ENCODE results near the gene ZNF32.
"Not testable (repeated sequence)": the region's sequence is repeated elsewhere in the genome, so short reads cannot be mapped to it uniquely, and the experiment has no call there.

Gene ZNF32

DNA sequence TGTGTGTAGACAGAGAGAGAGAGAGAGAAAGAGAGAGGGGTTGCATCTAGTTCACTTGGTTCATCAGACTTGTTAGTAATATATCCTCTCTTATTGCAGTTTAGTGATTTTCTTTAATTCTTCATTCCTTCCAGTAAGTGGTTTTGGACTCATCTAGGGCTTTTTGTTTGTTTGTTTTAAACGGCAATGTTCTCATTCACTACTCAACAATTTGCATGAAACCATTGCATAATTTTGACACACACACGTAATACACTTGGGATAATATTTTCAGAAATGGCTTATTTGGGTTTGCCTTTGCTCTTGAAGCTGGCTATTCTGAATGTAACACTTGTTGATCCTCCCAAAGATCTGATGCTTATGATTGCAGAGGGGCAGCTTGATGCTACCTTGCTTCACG lies 16.4 kb upstream of the ZNF32 start:
- no peaks in the 10 kb centered on the region for H3K9me3 ChIP-seq (ENCODE audit: control insufficient read depth in 1 of 2, low read length in 2 of 2)
- H3K27me3 ChIP-seq (ENCODE audit: low read depth, low read length): no peaks in the 10 kb centered on the region
- no peak overlapping the region for H3K27ac ChIP-seq (ENCODE audit: low read length)
- no peaks in the 10 kb centered on the region for H3K36me3 ChIP-seq (ENCODE audit: control insufficient read depth in 1 of 2, insufficient read depth in 2 of 2, low read length in 2 of 2)
- no peak overlapping the region for H3K4me3 ChIP-seq (ENCODE audit: low read depth in 1 of 2, low read length in 2 of 2)
- H3K4me1 ChIP-seq (ENCODE audit: control insufficient read depth in 1 of 2, insufficient read depth in 2 of 2, low read length in 2 of 2): peaks cover 0 to 6% of the 10 kb centered on the region in 2 donors

DNA sequence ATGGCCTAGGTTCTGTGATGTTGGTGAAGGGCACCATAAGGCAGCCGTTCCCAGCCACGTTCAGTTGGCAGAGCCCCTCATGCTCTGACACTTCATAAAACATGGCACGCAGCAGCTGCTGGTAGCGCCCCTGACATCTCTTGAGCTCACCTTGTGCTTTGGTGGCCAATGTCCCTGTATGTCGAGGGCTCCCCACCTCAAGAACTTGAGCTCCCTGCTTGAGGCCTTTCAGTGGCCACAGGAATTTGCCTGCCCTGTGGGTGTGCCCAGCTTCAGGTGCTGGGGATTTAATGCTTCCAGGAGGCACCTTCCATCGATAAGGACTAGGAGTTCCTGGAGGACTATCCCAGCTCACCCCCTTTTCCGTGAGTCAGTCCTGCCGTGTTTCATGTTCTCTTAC lies 9.5 kb upstream of the ZNF32 start:
- Histone ChIP-seq H3K36me3 (ENCODE audit: control insufficient read depth in 1 of 2, insufficient read depth in 2 of 2, low read length in 2 of 2) (no peaks in the 10 kb centered on the region), H3K27me3 (ENCODE audit: low read depth, low read length) (no peaks in the 10 kb centered on the region), H3K9me3 (ENCODE audit: control insufficient read depth in 1 of 2, low read length in 2 of 2) (no peaks in the 10 kb centered on the region), H3K4me3 (ENCODE audit: low read depth in 1 of 2, low read length in 2 of 2) (no peak overlapping the region), H3K27ac (ENCODE audit: low read length) (no peak overlapping the region), H3K4me1 (ENCODE audit: control insufficient read depth in 1 of 2, insufficient read depth in 2 of 2, low read length in 2 of 2) (no peaks in the 10 kb centered on the region)

DNA sequence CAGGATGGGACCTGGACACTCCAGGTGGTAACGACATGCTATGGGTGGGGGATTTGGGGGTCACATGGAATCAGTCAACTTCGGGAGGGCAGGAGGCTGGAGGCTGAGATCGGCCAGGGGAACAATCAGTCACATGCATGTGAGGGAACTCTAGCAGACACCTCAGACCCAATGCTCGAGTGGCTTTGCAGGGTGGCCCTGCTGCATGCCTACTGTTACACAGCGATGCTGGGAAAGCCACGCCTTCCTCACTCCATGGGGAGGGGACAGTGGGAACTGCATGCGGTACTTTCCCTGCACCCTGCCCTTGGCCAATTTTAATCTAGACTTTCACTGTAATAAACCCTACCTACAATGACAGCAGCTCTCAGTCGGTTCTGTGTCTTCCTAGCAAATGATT lies 6.6 kb upstream of the ZNF32 start:
- no peaks in the 10 kb centered on the region for H3K4me1 ChIP-seq (ENCODE audit: control insufficient read depth in 1 of 2, insufficient read depth in 2 of 2, low read length in 2 of 2)

DNA sequence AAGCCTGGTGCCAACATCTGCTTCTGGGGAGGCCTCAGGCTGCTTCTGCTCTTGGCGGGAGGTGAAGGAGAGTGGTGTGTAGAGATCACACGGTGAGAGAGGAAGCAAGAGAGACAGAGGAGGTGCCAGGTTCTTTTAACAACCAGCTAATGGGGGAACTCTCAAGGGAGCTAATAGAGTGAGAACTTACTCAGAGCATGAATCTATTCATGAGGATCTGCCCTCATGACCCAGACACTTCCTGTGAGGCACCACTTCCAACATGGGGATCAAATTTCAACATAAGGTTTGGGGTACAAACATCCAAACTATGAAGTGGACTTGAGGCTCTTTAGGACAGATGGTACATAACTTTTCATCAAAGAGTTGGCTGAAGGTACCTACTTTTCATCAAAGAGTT lies 5.1 kb upstream of the ZNF32 start:
- H3K9me3 ChIP-seq (ENCODE audit: control insufficient read depth in 1 of 2, low read length in 2 of 2): no peaks in the 10 kb centered on the region
- H3K27me3 ChIP-seq (ENCODE audit: low read depth, low read length): no peaks in the 10 kb centered on the region
- no peaks in the 10 kb centered on the region for H3K36me3 ChIP-seq (ENCODE audit: control insufficient read depth in 1 of 2, insufficient read depth in 2 of 2, low read length in 2 of 2)
- no peak overlapping the region for H3K27ac ChIP-seq (ENCODE audit: low read length)
- no peaks in the 10 kb centered on the region for H3K4me1 ChIP-seq (ENCODE audit: control insufficient read depth in 1 of 2, insufficient read depth in 2 of 2, low read length in 2 of 2)
- no peak overlapping the region for H3K4me3 ChIP-seq (ENCODE audit: low read depth in 1 of 2, low read length in 2 of 2)

More for the DNA sequence above, 6.6 kb upstream of the ZNF32 start:
- Histone ChIP-seq H3K36me3 (ENCODE audit: control insufficient read depth in 1 of 2, insufficient read depth in 2 of 2, low read length in 2 of 2) (no peaks in the 10 kb centered on the region), H3K27me3 (ENCODE audit: low read depth, low read length) (no peaks in the 10 kb centered on the region), H3K9me3 (ENCODE audit: control insufficient read depth in 1 of 2, low read length in 2 of 2) (no peaks in the 10 kb centered on the region), H3K27ac (ENCODE audit: low read length) (no peak overlapping the region), H3K4me3 (ENCODE audit: low read depth in 1 of 2, low read length in 2 of 2) (no peak overlapping the region)

DNA sequence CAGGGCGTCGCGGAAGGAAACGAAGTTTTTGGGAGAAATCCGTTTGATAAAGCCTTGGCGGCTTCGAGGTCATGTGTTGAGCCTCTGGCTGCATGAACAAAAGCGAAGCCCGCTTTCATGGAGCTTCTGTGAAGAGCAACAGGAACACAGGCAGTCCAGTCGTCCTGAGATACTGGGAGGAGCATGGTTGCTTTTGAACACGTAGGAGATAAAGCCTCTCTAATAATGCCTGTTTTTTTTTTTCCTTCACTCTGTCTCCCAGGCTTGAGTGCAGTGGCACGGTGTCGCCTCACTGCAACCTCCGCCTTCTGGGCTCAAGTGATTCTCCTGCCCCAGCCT lies 473 bp upstream of the ZNF32 start:
- Histone ChIP-seq H3K27ac (ENCODE audit: low read length) (no peak overlapping the region), H3K36me3 (ENCODE audit: control insufficient read depth in 1 of 2, insufficient read depth in 2 of 2, low read length in 2 of 2) (peaks cover 21 to 26% of the 10 kb centered on the region in 2 donors)

DNA sequence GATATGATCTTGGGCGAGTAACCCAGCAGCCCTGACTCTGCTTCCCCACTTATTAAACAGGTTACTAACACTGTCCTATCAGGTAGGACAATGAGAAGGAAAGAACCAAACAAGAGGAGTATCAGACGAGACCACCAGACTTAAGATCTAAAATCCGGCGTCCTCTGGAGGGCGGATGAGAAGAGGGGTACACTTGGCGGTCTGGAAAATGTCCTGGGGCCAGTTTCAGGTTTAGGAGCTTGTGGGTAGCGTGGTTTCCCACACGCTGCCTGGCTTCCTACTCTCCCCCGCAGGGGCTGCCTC lies 635 bp downstream of the ZNF32 start:
- Histone ChIP-seq H3K9me3 (ENCODE audit: control insufficient read depth in 1 of 2, low read length in 2 of 2) (peaks cover 36 to 37% of the 10 kb centered on the region in 2 donors), H3K36me3 (ENCODE audit: control insufficient read depth in 1 of 2, insufficient read depth in 2 of 2, low read length in 2 of 2) (peaks cover 32 to 37% of the 10 kb centered on the region in 2 donors), H3K27ac (ENCODE audit: low read length) (peak overlapping the region; percentile 17), H3K27me3 (ENCODE audit: low read depth, low read length) (no peaks in the 10 kb centered on the region), H3K4me3 (ENCODE audit: low read depth in 1 of 2, low read length in 2 of 2) (peak overlapping the region; percentile 74 to 81), H3K4me1 (ENCODE audit: control insufficient read depth in 1 of 2, insufficient read depth in 2 of 2, low read length in 2 of 2) (no peaks in the 10 kb centered on the region)

More for the DNA sequence above, 473 bp upstream of the ZNF32 start:
- Histone ChIP-seq H3K27me3 (ENCODE audit: low read depth, low read length) (no peaks in the 10 kb centered on the region), H3K4me1 (ENCODE audit: control insufficient read depth in 1 of 2, insufficient read depth in 2 of 2, low read length in 2 of 2) (no peaks in the 10 kb centered on the region), H3K4me3 (ENCODE audit: low read depth in 1 of 2, low read length in 2 of 2) (peak overlapping the region; percentile 74 to 81), H3K9me3 (ENCODE audit: control insufficient read depth in 1 of 2, low read length in 2 of 2) (peaks cover 26% of the 10 kb centered on the region in 2 donors)

DNA sequence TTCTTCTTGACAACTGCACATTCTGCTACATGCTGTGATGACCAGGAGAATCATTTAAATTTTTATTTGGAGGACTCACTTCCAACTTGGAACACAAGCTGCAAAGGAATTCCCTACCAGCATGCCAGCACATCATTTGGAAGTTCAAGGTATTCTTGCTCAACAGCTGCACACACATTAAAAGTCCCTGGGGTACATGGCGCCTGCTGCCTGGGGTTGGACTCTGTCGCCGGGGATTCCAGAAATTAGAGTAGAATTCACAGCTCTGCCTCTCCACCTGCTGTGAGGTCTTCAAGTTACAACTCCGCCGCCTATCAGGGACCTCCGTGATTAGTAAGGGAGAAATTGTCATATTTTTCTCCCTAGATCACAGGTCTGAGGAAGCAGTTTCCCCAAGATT lies 1.1 kb downstream of the ZNF32 start:
- no peak overlapping the region for H3K27ac ChIP-seq (ENCODE audit: low read length)
- peaks cover 38 to 42% of the 10 kb centered on the region in 2 donors for H3K9me3 ChIP-seq (ENCODE audit: control insufficient read depth in 1 of 2, low read length in 2 of 2)
- H3K4me3 ChIP-seq (ENCODE audit: low read depth in 1 of 2, low read length in 2 of 2): peak overlapping the region; percentile 74 to 81
- peaks cover 33 to 42% of the 10 kb centered on the region in 2 donors for H3K36me3 ChIP-seq (ENCODE audit: control insufficient read depth in 1 of 2, insufficient read depth in 2 of 2, low read length in 2 of 2)
- no peaks in the 10 kb centered on the region for H3K4me1 ChIP-seq (ENCODE audit: control insufficient read depth in 1 of 2, insufficient read depth in 2 of 2, low read length in 2 of 2)
- no peaks in the 10 kb centered on the region for H3K27me3 ChIP-seq (ENCODE audit: low read depth, low read length)

DNA sequence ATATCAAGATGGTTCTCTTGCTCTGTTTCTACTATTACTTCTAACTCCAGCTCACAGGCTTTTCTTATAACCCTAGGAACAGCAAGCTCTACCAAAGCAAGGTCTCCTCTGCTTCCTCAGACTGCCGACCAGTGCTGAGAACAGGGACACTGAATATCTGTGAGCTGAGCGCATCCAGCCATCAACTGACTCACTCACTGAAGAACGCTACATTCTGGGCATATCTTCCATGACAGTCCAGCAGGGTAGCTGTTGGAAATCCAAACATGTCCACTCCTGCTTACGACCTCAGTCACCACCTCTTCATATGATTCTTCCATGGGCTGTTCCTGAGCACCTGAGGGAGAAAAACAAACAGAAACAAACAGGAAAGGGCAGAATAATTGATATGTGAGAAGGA lies 2.8 kb downstream of the ZNF32 start:
- H3K27ac ChIP-seq (ENCODE audit: low read length): no peak overlapping the region
- H3K9me3 ChIP-seq (ENCODE audit: control insufficient read depth in 1 of 2, low read length in 2 of 2): peaks cover 43 to 57% of the 10 kb centered on the region in 2 donors
- peaks cover 33 to 46% of the 10 kb centered on the region in 2 donors for H3K36me3 ChIP-seq (ENCODE audit: control insufficient read depth in 1 of 2, insufficient read depth in 2 of 2, low read length in 2 of 2)
- peak overlapping the region in 1 of 2 donors; percentile 53 for H3K4me3 ChIP-seq (ENCODE audit: low read depth in 1 of 2, low read length in 2 of 2)
- no peaks in the 10 kb centered on the region for H3K27me3 ChIP-seq (ENCODE audit: low read depth, low read length)
- no peaks in the 10 kb centered on the region for H3K4me1 ChIP-seq (ENCODE audit: control insufficient read depth in 1 of 2, insufficient read depth in 2 of 2, low read length in 2 of 2)

DNA sequence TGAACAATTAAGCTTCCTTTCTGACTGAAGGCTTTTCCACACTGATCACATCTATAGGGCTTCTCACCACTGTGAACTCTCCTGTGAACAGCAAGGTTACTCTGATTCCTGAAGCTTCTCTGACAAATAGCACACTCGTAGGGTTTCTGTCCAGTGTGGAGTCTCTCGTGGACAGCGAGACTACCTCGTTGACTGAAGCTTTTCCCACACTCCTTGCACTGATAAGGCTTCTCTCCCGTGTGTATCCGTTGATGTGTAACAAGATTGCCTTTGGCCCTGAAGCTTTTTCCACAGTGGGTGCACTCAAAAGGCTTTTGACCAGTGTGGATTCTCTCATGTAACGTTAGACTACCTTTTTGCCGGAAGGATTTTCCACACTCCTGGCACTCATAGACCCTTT lies 4.4 kb downstream of the ZNF32 start:
- no peaks in the 10 kb centered on the region for H3K4me1 ChIP-seq (ENCODE audit: control insufficient read depth in 1 of 2, insufficient read depth in 2 of 2, low read length in 2 of 2)
- H3K27ac ChIP-seq (ENCODE audit: low read length): no peak overlapping the region
- H3K36me3 ChIP-seq (ENCODE audit: control insufficient read depth in 1 of 2, insufficient read depth in 2 of 2, low read length in 2 of 2): peaks cover 33 to 46% of the 10 kb centered on the region in 2 donors
- H3K4me3 ChIP-seq (ENCODE audit: low read depth in 1 of 2, low read length in 2 of 2): peak overlapping the region; percentile 12 to 53
- no peaks in the 10 kb centered on the region for H3K27me3 ChIP-seq (ENCODE audit: low read depth, low read length)
- H3K9me3 ChIP-seq (ENCODE audit: control insufficient read depth in 1 of 2, low read length in 2 of 2): peaks cover 43 to 62% of the 10 kb centered on the region in 2 donors

DNA sequence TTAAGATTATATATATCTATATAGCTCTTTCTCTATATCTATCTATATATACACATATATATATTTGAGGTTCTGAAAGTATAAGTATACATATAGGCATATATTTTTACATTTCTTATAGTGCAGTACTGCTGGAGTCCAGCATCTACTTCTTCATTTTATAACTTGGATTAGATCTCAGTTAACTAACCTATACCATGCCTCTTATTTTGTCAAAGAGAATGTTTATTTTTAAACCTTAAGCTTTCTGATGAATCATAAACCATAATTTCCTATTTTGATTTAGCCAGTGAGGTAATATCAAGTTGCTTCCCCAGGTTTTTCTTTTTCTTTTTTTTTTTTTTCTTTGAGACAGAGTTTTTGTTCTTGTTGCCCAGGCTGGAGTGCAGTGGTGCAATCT lies 8.1 kb downstream of the ZNF32 start:
- Histone ChIP-seq H3K4me1 (ENCODE audit: control insufficient read depth in 1 of 2, insufficient read depth in 2 of 2, low read length in 2 of 2) (no peaks in the 10 kb centered on the region), H3K27ac (ENCODE audit: low read length) (no peak overlapping the region), H3K36me3 (ENCODE audit: control insufficient read depth in 1 of 2, insufficient read depth in 2 of 2, low read length in 2 of 2) (peaks cover 27 to 35% of the 10 kb centered on the region in 2 donors), H3K4me3 (ENCODE audit: low read depth in 1 of 2, low read length in 2 of 2) (no peak overlapping the region), H3K27me3 (ENCODE audit: low read depth, low read length) (no peaks in the 10 kb centered on the region), H3K9me3 (ENCODE audit: control insufficient read depth in 1 of 2, low read length in 2 of 2) (peaks cover 31 to 60% of the 10 kb centered on the region in 2 donors)

DNA sequence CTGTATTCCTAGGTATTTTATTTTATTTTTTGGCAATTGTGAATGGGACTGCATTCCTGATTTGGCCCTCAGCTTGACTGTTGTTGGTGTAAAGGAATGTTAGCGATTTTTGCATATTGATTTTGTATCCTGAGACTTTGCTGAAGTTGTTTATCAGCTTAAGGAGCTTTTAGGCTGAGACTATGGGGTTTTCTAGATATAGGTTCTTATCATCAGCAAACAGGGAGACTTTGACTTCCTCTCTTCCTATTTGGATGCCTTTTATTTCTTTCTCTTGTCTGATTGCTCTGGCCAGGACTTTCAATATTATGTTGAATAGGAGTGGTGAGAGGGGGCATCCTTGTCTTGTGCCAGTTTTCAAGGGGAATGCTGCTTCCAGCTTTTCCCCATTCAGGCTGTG lies 12.9 kb downstream of the ZNF32 start:
- not testable (repeated sequence) for H3K4me3 ChIP-seq (ENCODE audit: low read depth in 1 of 2, low read length in 2 of 2)
- H3K9me3 ChIP-seq (ENCODE audit: control insufficient read depth in 1 of 2, low read length in 2 of 2): peaks cover 0 to 31% of the 10 kb centered on the region in 2 donors

DNA sequence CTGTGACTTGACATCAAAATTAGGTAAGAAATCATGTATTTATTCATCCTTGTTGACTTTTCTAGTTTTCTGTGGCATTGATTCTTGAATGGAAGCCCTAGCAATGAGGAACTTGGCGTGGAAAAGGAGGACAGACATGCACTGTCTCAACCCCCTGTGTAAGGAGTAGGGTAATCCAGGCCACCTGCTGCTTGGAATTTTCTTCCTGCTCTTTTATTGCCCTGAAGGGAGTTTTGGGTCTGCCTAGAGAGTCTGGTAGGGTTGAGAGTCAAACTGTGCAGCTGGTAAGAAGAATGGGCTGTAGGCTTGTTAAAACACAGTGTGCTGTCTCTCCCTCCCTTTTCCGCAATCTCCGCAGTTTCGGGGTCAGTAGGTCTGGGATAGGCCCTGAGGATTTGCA lies 19.7 kb downstream of the ZNF32 start:
- Histone ChIP-seq H3K27me3 (ENCODE audit: low read depth, low read length) (no peaks in the 10 kb centered on the region), H3K4me3 (ENCODE audit: low read depth in 1 of 2, low read length in 2 of 2) (no peak overlapping the region), H3K27ac (ENCODE audit: low read length) (no peak overlapping the region), H3K9me3 (ENCODE audit: control insufficient read depth in 1 of 2, low read length in 2 of 2) (peaks cover 0 to 12% of the 10 kb centered on the region in 2 donors), H3K4me1 (ENCODE audit: control insufficient read depth in 1 of 2, insufficient read depth in 2 of 2, low read length in 2 of 2) (no peaks in the 10 kb centered on the region), H3K36me3 (ENCODE audit: control insufficient read depth in 1 of 2, insufficient read depth in 2 of 2, low read length in 2 of 2) (no peaks in the 10 kb centered on the region)

More for the DNA sequence above, 12.9 kb downstream of the ZNF32 start:
- not testable (repeated sequence) for H3K4me1 ChIP-seq (ENCODE audit: control insufficient read depth in 1 of 2, insufficient read depth in 2 of 2, low read length in 2 of 2); H3K36me3 ChIP-seq (ENCODE audit: control insufficient read depth in 1 of 2, insufficient read depth in 2 of 2, low read length in 2 of 2); H3K27ac ChIP-seq (ENCODE audit: low read length); H3K27me3 ChIP-seq (ENCODE audit: low read depth, low read length)

All from muscle layer of duodenum (tissue), 2 donors.